Glomerular endothelial cell (primary cell): ENCODE measurements around the gene LSG1. TPM values are rescaled to one million over a fixed set of nuclear protein-coding genes. Genes with fewer than 3 reads are reported as not detected.
A peak's percentile ranks its signal among the peaks of the same experiment; 100 is the strongest.

Source experiments
- DNase-seq: peaks from one replicate; pipeline ENCODE4 v3.0.0-alpha.2; 2011; ENCODE audit warnings: low read depth, low spot score; ENCODE audit errors: extremely low read depth
- total RNA-seq: library from RNA; depleted of rRNA; stranded (reverse); fragments of >200 nt; gene quantifications from 2 replicates; pipeline ENCODE4 v1.2.3, GENCODE V29; 2015

Gene LSG1
- 25.8 and 28.2 TPM in 2 replicates for total RNA-seq

- no peak for DNase-seq
Observed at GRCh38 chr3:194671900-194672808, at the start of gene LSG1. Gene LSG1, minus strand, starts transcription at chr3:194672191. Its CDS starts 29 bp downstream, at chr3:194672162.

GRCh38 chr3:194720048-194720447 is 48.1 kb upstream of the LSG1 start:
- no peak for DNase-seq

- DNase-seq: no peak
Observed at GRCh38 chr3:194718079-194718478, 46.1 kb upstream of the LSG1 start.

GRCh38 chr3:194715022-194715800 is 43.2 kb upstream of the LSG1 start:
- no peak for DNase-seq

- DNase-seq: no peak
Observed at GRCh38 chr3:194714564-194714963, 42.6 kb upstream of the LSG1 start.

GRCh38 chr3:194714137-194714455 is 42.1 kb upstream of the LSG1 start:
- DNase-seq: no peak

- DNase-seq: no peak
Observed at GRCh38 chr3:194713299-194714136, 41.5 kb upstream of the LSG1 start.

- peak; percentile 99 for DNase-seq
Observed at GRCh38 chr3:194711913-194712312, 39.9 kb upstream of the LSG1 start.

- DNase-seq: no peak
Observed at GRCh38 chr3:194711286-194711685, 39.3 kb upstream of the LSG1 start.

GRCh38 chr3:194707147-194707540 is 35.2 kb upstream of the LSG1 start:
- no peak for DNase-seq

- no peak for DNase-seq
Observed at GRCh38 chr3:194705761-194706160, 33.8 kb upstream of the LSG1 start.

GRCh38 chr3:194705227-194705626 is 33.2 kb upstream of the LSG1 start:
- no peak for DNase-seq

- DNase-seq: no peak
Observed at GRCh38 chr3:194702545-194702944, 30.6 kb upstream of the LSG1 start.

GRCh38 chr3:194696702-194697101 is 24.7 kb upstream of the LSG1 start:
- no peak for DNase-seq

- no peak for DNase-seq
Observed at GRCh38 chr3:194691481-194692283, 19.7 kb upstream of the LSG1 start.

- no peak for DNase-seq
Observed at GRCh38 chr3:194690501-194691372, 18.7 kb upstream of the LSG1 start.

GRCh38 chr3:194689493-194689944 is 17.5 kb upstream of the LSG1 start:
- DNase-seq: no peak

GRCh38 chr3:194688946-194689345 is 17.0 kb upstream of the LSG1 start:
- DNase-seq: no peak

GRCh38 chr3:194688200-194688740 is 16.3 kb upstream of the LSG1 start:
- no peak for DNase-seq
